Measurements from ENCODE around the gene GBP3. TPM values are rescaled to one million over a fixed set of nuclear protein-coding genes. Genes with fewer than 3 reads are reported as not detected.

The GBP3 gene
- total and polyA plus RNA-seq, 9 of the 15 experiments (the other 6 are each of a cell fraction or from before 2014, with no cell fraction given), result 0.07 to 0.14 (median 0.11) TPM; not detected in 4

GRCh38 chr1:88990426-88990825 lies 32.2 kb downstream of the GBP3 start:
- no peak overlapping the region for H3K27ac ChIP-seq (ENCODE audit: extremely low read depth, low read depth, low read length)
- ATAC-seq (no peak), DNase-seq (ENCODE audit: extremely low read depth in 1 of 4, low spot score in 3 of 4) (no peak), FAIRE-seq (no peak)
- H4K20me1 ChIP-seq (replicated peaks; ENCODE audit: control insufficient read depth, insufficient read depth, low read length), result 0 out of 2 replicates have a peak, but pooled peaks cover under 1% of the 10 kb centered on the region
- ChIA-PET CTCF (ENCODE audit: low intra/inter-chr PET ratio) (no interaction called here), POLR2A (interaction anchor here (0.6 to 1.5 kb wide), 4 partner anchors 9 to 168 kb away, joined by 3 read pairs; no protein-coding TSS in a partner anchor)
- H3K4me1 ChIP-seq (replicated peaks in 1 of 2; ENCODE audit: control insufficient read depth in 2 of 2, insufficient read depth in 2 of 2, low read length in 2 of 2), result peaks cover 8 to 14% of the 10 kb centered on the region in 2 experiments; a peak in 4 of 5 replicates
- no peaks in the 10 kb centered on the region for H3K27me3 ChIP-seq (ENCODE audit: control insufficient read depth in 2 of 2, insufficient read depth in 2 of 2, low read length in 2 of 2)
- no peaks in the 10 kb centered on the region for H3K9me3 ChIP-seq (replicated peaks; ENCODE audit: control insufficient read depth, insufficient read depth, low read depth, low read length)
- WGBS (ENCODE audit: insufficient coverage, low coverage, missing lambda C conversion rate), result 62% methylated on average over 1 of the region's 1 CpG
- no TSS peak for BruUV-seq (replicated peaks)
- H3K9me1 ChIP-seq (ENCODE audit: control insufficient read depth, insufficient read depth, low read length), result no peaks in the 10 kb centered on the region
- peak overlapping the region; percentile 89 for H3K4me2 ChIP-seq (ENCODE audit: insufficient read depth, low read length)
- intact Hi-C loops (cut with micrococcal nuclease), result loop anchor here (2.0 kb wide), 1 partner anchor 306 kb away; the partner anchor contains the start of gene PKN2
- in situ Hi-C loops (cut with MboI), result no loop called here
- H2AFZ ChIP-seq (ENCODE audit: low read depth, low read length), result no peak overlapping the region
- H3K36me3 ChIP-seq (ENCODE audit: control insufficient read depth, insufficient read depth, low read length), result peaks cover 46% of the 10 kb centered on the region
- TF ChIP-seq ZNF316 (IDR thresholded peaks at IDR 0.05) (0 out of 2 replicates have a peak, but pooled peaks have one; percentile 21), SMAD4 (CRISPR knock-in tag; conservative IDR thresholded peaks at IDR 0.05) (no peak)
- peaks cover 64% of the 10 kb centered on the region for H3K79me2 ChIP-seq (ENCODE audit: control insufficient read depth, insufficient read depth, low read length)
- peak overlapping the region in 1 of 2 experiments; percentile 93; a peak in 2 of 4 replicates for H3K9ac ChIP-seq (ENCODE audit: insufficient read depth in 1 of 2, low read depth in 2 of 2, low read length in 2 of 2)
- peak overlapping the region; percentile 89; the same call in 1 of the 2 replicates for H3K4me3 ChIP-seq

GRCh38 chr1:88985692-88986091 lies 37.0 kb downstream of the GBP3 start:
- TF ChIP-seq SRSF7 (optimal IDR thresholded peaks at IDR 0.05; ENCODE audit: low read depth, low read length) (no peak), ELF1 (tag; IDR thresholded peaks at IDR 0.05) (no peak), CBX5 (IDR thresholded peaks at IDR 0.05; ENCODE audit: borderline replicate concordance, low read depth) (no peak), DNMT1 (IDR thresholded peaks at IDR 0.05) (no peak), BRD4 (IDR thresholded peaks at IDR 0.05) (no peak), MAX (CRISPR knock-in tag; IDR thresholded peaks at IDR 0.05) (no peak), CAMTA2 (CRISPR knock-in tag; conservative IDR thresholded peaks at IDR 0.05) (no peak), THAP7 (CRISPR knock-in tag; IDR thresholded peaks at IDR 0.05) (no peak), ZNF282 (CRISPR knock-in tag; IDR thresholded peaks at IDR 0.05) (no peak), TAF1 (IDR thresholded peaks at IDR 0.05; ENCODE audit: control insufficient read depth, extremely low read depth, insufficient read depth, low read length, severe bottlenecking) (no peak), KDM1A (IDR thresholded peaks at IDR 0.05) (no peak), ZNF274 (IDR thresholded peaks at IDR 0.05; ENCODE audit: borderline replicate concordance, low read depth, low read length) (no peak), BHLHE40 (IDR thresholded peaks at IDR 0.05; ENCODE audit: low read length) (no peak)
- no peaks in the 10 kb centered on the region for H3K9me1 ChIP-seq (ENCODE audit: control insufficient read depth, insufficient read depth, low read length)
- no peaks in the 10 kb centered on the region for H3K9me3 ChIP-seq (replicated peaks; ENCODE audit: control insufficient read depth, insufficient read depth, low read depth, low read length)
- peaks cover 78% of the 10 kb centered on the region for H3K79me2 ChIP-seq (ENCODE audit: control insufficient read depth, insufficient read depth, low read length)
- ATAC-seq (no peak), FAIRE-seq (no peak), DNase-seq (ENCODE audit: extremely low read depth in 1 of 4, low spot score in 3 of 4) (no peak)
- no peak overlapping the region for H2AFZ ChIP-seq (ENCODE audit: low read depth, low read length)
- no peak overlapping the region for H3K9ac ChIP-seq (ENCODE audit: insufficient read depth in 1 of 2, low read depth in 2 of 2, low read length in 2 of 2)
- H3K36me3 ChIP-seq (ENCODE audit: control insufficient read depth, insufficient read depth, low read length), result peaks cover 79% of the 10 kb centered on the region
- H3K4me3 ChIP-seq, result no peak overlapping the region
- no peak overlapping the region for H3K27ac ChIP-seq (ENCODE audit: extremely low read depth, low read depth, low read length)
- H4K20me1 ChIP-seq (replicated peaks; ENCODE audit: control insufficient read depth, insufficient read depth, low read length), result 0 out of 2 replicates have a peak, but pooled peaks cover 4% of the 10 kb centered on the region
- no peaks in the 10 kb centered on the region for H3K27me3 ChIP-seq (ENCODE audit: control insufficient read depth in 2 of 2, insufficient read depth in 2 of 2, low read length in 2 of 2)
- ChIA-PET CTCF (ENCODE audit: low intra/inter-chr PET ratio) (no interaction called here), POLR2A (no interaction called here)
- intact Hi-C loops (cut with micrococcal nuclease) (no loop called here), in situ Hi-C loops (cut with MboI) (no loop called here)
- 97% methylated on average over 4 of the region's 4 CpGs for WGBS (ENCODE audit: insufficient coverage, low coverage, missing lambda C conversion rate)
- BruUV-seq (replicated peaks), result no TSS peak
- H3K4me2 ChIP-seq (ENCODE audit: insufficient read depth, low read length), result no peak overlapping the region
- H3K4me1 ChIP-seq (replicated peaks in 1 of 2; ENCODE audit: control insufficient read depth in 2 of 2, insufficient read depth in 2 of 2, low read length in 2 of 2), result peaks cover 0 to 11% of the 10 kb centered on the region in 2 experiments; a peak in 2 of 5 replicates
